Tibial nerve (tissue), 4 donors: ENCODE measurements around the gene LCA5. TPM values are rescaled to one million over a fixed set of nuclear protein-coding genes. Genes with fewer than 3 reads are reported as not detected.

Experiments
- DNase-seq, 2 donors: peaks; one replicate each; pipeline ENCODE4 v3.0.0-alpha.2; 2019; ENCODE audit warnings: low spot score in 2 of 2
- H3K27ac ChIP-seq, 4 donors: fragments of 200-600 bp; sonication (generic) in 3 of 4; one replicate each; pipeline ENCODE4 v1.5.1; 2017 to 2019; ENCODE audit warnings: mild to moderate bottlenecking in 1 of 4
- H3K27me3 ChIP-seq, 2 donors: fragments of 200-600 bp; sonication (generic) in 1 of 2; one replicate each; pipeline versions ENCODE4 v1.5.1 to v1.6.0; 2017 to 2019
- H3K36me3 ChIP-seq, 3 donors: fragments of 200-600 bp; sonication (generic); one replicate each; pipeline ENCODE4 v1.5.1; 2018 to 2019
- H3K4me1 ChIP-seq, 4 donors: fragments of 200-600 bp; sonication (generic) in 3 of 4; one replicate each; pipeline ENCODE4 v1.5.1; 2017 to 2019
- H3K4me3 ChIP-seq, 4 donors: fragments of 200-600 bp; sonication (generic) in 3 of 4; one replicate each; pipeline ENCODE4 v1.5.1; 2017 to 2019; ENCODE audit warnings: mild to moderate bottlenecking in 1 of 4, moderate library complexity in 1 of 4
- H3K9me3 ChIP-seq, 4 donors: fragments of 200-600 bp; sonication (generic) in 3 of 4; one replicate each; pipeline ENCODE4 v1.5.1; 2017 to 2019
- EP300 ChIP-seq, 2 donors: sonication (generic); formaldehyde crosslinking; IDR thresholded peaks; one replicate each; pipeline ENCODE4 v1.6.1; 2017; ENCODE audit warnings: antibody characterized with exemption in 2 of 2, mild to moderate bottlenecking in 1 of 2
- POLR2A ChIP-seq, 2 donors: fragments of 450-650 bp; IDR thresholded peaks; one replicate each; pipeline ENCODE4 v1.6.1; 2017; ENCODE audit warnings: antibody characterized with exemption in 2 of 2, mild to moderate bottlenecking in 2 of 2, moderate library complexity in 2 of 2
- small RNA-seq: library from RNA; depleted of rRNA; stranded (forward); fragments of <200 nt; gene quantifications from one replicate; pipeline ENCODE3, GENCODE V24; 2016
- total RNA-seq, 4 donors: library from RNA; depleted of rRNA; stranded (reverse); fragments of >200 nt; gene quantifications; one replicate each; pipeline ENCODE4 v1.1.0, GENCODE V29; 2016
- TF ChIP-seq, protein P1 (sequence below), 5 experiments: fragments of 200-600 bp in 3 of 5; fragments of 450-650 bp in 2 of 5; sonication (generic) in 3 of 5; IDR thresholded peaks; one replicate each; pipeline ENCODE4 v1.5.1; 2016 to 2019; ENCODE audit warnings: antibody characterized with exemption in 5 of 5, mild to moderate bottlenecking in 3 of 5, moderate library complexity in 2 of 5

LCA5 gene
- total RNA-seq, 4 donors from 2014 or later, result 5.1 to 15.7 (median 9.5) TPM

DNA sequence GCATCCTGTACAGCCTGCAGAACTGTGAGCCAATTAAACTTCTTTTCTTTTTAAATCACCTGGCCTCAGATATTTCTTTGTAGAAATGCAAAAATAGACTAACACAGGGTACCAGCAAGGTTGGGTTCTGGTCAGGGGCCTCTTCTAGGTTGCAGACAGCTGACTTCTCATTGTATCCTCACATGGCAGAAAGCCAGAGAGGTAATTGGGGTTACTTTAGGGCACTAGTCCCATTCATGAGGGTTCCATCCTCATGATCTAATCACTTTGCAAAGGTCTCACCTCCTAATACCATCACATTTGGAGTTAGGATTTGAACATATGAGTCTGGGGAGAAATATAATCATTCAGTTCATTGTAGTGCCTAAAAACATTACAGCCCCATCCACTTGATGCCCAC is 101.5 kb downstream of the LCA5 start:
- Histone ChIP-seq H3K4me3 (no peak overlapping the region), H3K4me1 (no peaks in the 10 kb centered on the region), H3K9me3 (no peaks in the 10 kb centered on the region), H3K27me3 (no peaks in the 10 kb centered on the region), H3K36me3 (no peaks in the 10 kb centered on the region), H3K27ac (no peak overlapping the region)
- TF ChIP-seq, protein P1, sequence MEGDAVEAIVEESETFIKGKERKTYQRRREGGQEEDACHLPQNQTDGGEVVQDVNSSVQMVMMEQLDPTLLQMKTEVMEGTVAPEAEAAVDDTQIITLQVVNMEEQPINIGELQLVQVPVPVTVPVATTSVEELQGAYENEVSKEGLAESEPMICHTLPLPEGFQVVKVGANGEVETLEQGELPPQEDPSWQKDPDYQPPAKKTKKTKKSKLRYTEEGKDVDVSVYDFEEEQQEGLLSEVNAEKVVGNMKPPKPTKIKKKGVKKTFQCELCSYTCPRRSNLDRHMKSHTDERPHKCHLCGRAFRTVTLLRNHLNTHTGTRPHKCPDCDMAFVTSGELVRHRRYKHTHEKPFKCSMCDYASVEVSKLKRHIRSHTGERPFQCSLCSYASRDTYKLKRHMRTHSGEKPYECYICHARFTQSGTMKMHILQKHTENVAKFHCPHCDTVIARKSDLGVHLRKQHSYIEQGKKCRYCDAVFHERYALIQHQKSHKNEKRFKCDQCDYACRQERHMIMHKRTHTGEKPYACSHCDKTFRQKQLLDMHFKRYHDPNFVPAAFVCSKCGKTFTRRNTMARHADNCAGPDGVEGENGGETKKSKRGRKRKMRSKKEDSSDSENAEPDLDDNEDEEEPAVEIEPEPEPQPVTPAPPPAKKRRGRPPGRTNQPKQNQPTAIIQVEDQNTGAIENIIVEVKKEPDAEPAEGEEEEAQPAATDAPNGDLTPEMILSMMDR (IDR thresholded peaks at IDR 0.05), result no peak
- TF ChIP-seq EP300 (IDR thresholded peaks at IDR 0.05), result no peak
- no peak for TF ChIP-seq POLR2A (IDR thresholded peaks at IDR 0.05)
- DNase-seq, result no peak

Small RNA genes within 50 kb of the gene (small RNA-seq; reads per million reads assigned to genes)
- not detected for gene DBIP1

Other genes with a start within 250 kb of the LCA5 start
- 10 to 100 TPM; 25.5 to 65.3 (median 48.8) TPM for gene SH3BGRL2, start 93.9 kb upstream of the LCA5 start, total RNA-seq